Fibroblast of lung (primary cell): ENCODE data around the gene HYAL1. TPM values are rescaled to one million over a fixed set of nuclear protein-coding genes. Genes with fewer than 3 reads are reported as not detected.

Experiments
- DNase-seq, 2 donors: peaks; one replicate each; pipeline versions ENCODE4 v3.0.0 to v3.0.0-alpha.2; 2010; ENCODE audit warnings: low read depth in 2 of 2
- H2AFZ ChIP-seq: 2 replicates; pipeline ENCODE4 v1.5.1; 2012; ENCODE audit warnings: low read length, control low read depth, inconsistent platforms
- H3K27ac ChIP-seq: 2 replicates; pipeline ENCODE4 v1.5.1; 2011; ENCODE audit warnings: low read length, control low read depth; ENCODE audit not compliant: insufficient read depth
- H3K27me3 ChIP-seq: 2 replicates; pipeline ENCODE4 v1.5.1; 2011; ENCODE audit warnings: mild to moderate bottlenecking, low read length; ENCODE audit not compliant: control insufficient read depth, insufficient read depth
- H3K36me3 ChIP-seq: 2 replicates; pipeline ENCODE4 v1.5.1; 2011; ENCODE audit warnings: low read length; ENCODE audit not compliant: control insufficient read depth, insufficient read depth
- H3K4me1 ChIP-seq: 2 replicates; pipeline ENCODE4 v1.5.1; 2011; ENCODE audit warnings: low read length; ENCODE audit not compliant: control insufficient read depth, insufficient read depth; ENCODE audit errors: extremely low read depth
- H3K4me2 ChIP-seq: 2 replicates; pipeline ENCODE4 v1.5.1; 2011; ENCODE audit warnings: low read length, control low read depth; ENCODE audit not compliant: insufficient read depth; ENCODE audit errors: extremely low read depth
- H3K4me3 ChIP-seq, 4 experiments: fragments of 200-600 bp in 1 of 4; sonication (generic) in 1 of 4; replicated peaks in 1 of 4; 2 replicates each; pipeline ENCODE4 v1.5.1; 2011 to 2016; ENCODE audit warnings: low read length in 4 of 4, low read depth in 3 of 4, mild to moderate bottlenecking in 3 of 4, control low read depth in 2 of 4, inconsistent platforms in 1 of 4, mixed read lengths in 1 of 4; ENCODE audit not compliant: insufficient read depth in 1 of 4; ENCODE audit errors: control extremely low read depth in 1 of 4
- H3K79me2 ChIP-seq: 2 replicates; pipeline ENCODE4 v1.5.1; 2012; ENCODE audit warnings: mild to moderate bottlenecking, low read length, inconsistent platforms; ENCODE audit not compliant: control insufficient read depth, insufficient read depth
- H3K9ac ChIP-seq: 2 replicates; pipeline ENCODE4 v1.5.1; 2011; ENCODE audit warnings: mild to moderate bottlenecking, low read length, control low read depth; ENCODE audit not compliant: insufficient read depth
- H3K9me3 ChIP-seq: 2 replicates; pipeline ENCODE4 v1.5.1; 2012; ENCODE audit warnings: low read depth, low read length; ENCODE audit not compliant: control insufficient read depth, insufficient read depth
- H4K20me1 ChIP-seq: 2 replicates; pipeline ENCODE4 v1.5.1; 2011; ENCODE audit warnings: low read length; ENCODE audit not compliant: control insufficient read depth, insufficient read depth; ENCODE audit errors: extremely low read depth
- CTCF ChIP-seq, 2 donors: IDR thresholded peaks in 1 of 2; conservative IDR thresholded peaks in 1 of 2; 1 replicate in 1 of 2; 2 replicates in 1 of 2; pipeline ENCODE4 v1.5.1; 2011 to 2012; ENCODE audit warnings: low read length in 2 of 2, control low read depth in 1 of 2, inconsistent platforms in 1 of 2, low read depth in 1 of 2, mild to moderate bottlenecking in 1 of 2
- EZH2 ChIP-seq: IDR thresholded peaks from 2 replicates; pipeline ENCODE4 v1.5.1; 2012; ENCODE audit warnings: low read length, control low read depth, mild to moderate bottlenecking; ENCODE audit errors: missing control alignments
- polyA plus RNA-seq, 2 donors: library from polyadenylated mRNA; depleted of rRNA in 1 of 2; stranded (reverse) in 1 of 2; unstranded in 1 of 2; fragments of >200 nt; gene quantifications; 2 replicates each; pipeline ENCODE4 v1.2.1, GENCODE V29; 2011 to 2012; ENCODE audit warnings: missing spikeins in 1 of 2
- total RNA-seq: library from RNA; depleted of rRNA; stranded (reverse); fragments of >200 nt; gene quantifications from 2 replicates; pipeline ENCODE4 v1.2.1, GENCODE V29; 2014

HYAL1 gene
- total and polyA plus RNA-seq, 2 donors (not counting 1 experiment from before 2014, with no cell fraction given): 1.3 to 2.5 TPM

- Histone ChIP-seq H3K27me3 (no peaks in the 10 kb centered on the region), H2AFZ (peak overlapping the region; percentile 60), H3K4me1 (peaks cover 15% of the 10 kb centered on the region), H3K27ac (peak overlapping the region; percentile 82), H3K36me3 (peaks cover 2% of the 10 kb centered on the region), H3K9me3 (no peaks in the 10 kb centered on the region), H3K4me2 (peak overlapping the region; percentile 89), H3K9ac (peak overlapping the region; percentile 68), H4K20me1 (no peaks in the 10 kb centered on the region), H3K79me2 (no peaks in the 10 kb centered on the region), H3K4me3 (peak overlapping the region; percentile 39 to 60 (median 48))
- TF ChIP-seq EZH2: no peak
- no peak for TF ChIP-seq CTCF (conservative IDR thresholded peaks at IDR 0.05 in 1 of 2, IDR thresholded peaks at IDR 0.05 in 1 of 2; ENCODE audit: low read depth in 1 of 2, low read length in 2 of 2)
- peak in 1 of 2 donors; percentile 57 for DNase-seq
Observed at GRCh38 chr3:50299929-50300680, 3.3 kb downstream of the HYAL1 start.

GRCh38 chr3:50299638-50299928 lies 3.8 kb downstream of the HYAL1 start:
- peak overlapping the region; percentile 39 to 60 (median 48) for H3K4me3 ChIP-seq
- TF ChIP-seq CTCF (conservative IDR thresholded peaks at IDR 0.05 in 1 of 2, IDR thresholded peaks at IDR 0.05 in 1 of 2; ENCODE audit: low read depth in 1 of 2, low read length in 2 of 2): no peak
- no peak for TF ChIP-seq EZH2
- peak overlapping the region; percentile 68 for H3K9ac ChIP-seq
- no peak for DNase-seq
- no peaks in the 10 kb centered on the region for H3K27me3 ChIP-seq
- peaks cover 15% of the 10 kb centered on the region for H3K4me1 ChIP-seq
- no peaks in the 10 kb centered on the region for H3K9me3 ChIP-seq
- H3K27ac ChIP-seq: peak overlapping the region; percentile 82
- peak overlapping the region; percentile 89 for H3K4me2 ChIP-seq
- peaks cover 2% of the 10 kb centered on the region for H3K36me3 ChIP-seq
- H3K79me2 ChIP-seq: no peaks in the 10 kb centered on the region
- peak overlapping the region; percentile 60 for H2AFZ ChIP-seq
- H4K20me1 ChIP-seq: no peaks in the 10 kb centered on the region

GRCh38 chr3:50298836-50299637 lies 4.3 kb downstream of the HYAL1 start, which contains the start of the genes HYAL3 and NAA80:
Gene HYAL3 (minus strand): TSS chr3:50299405. CDS start chr3:50295602, 3,803 bp downstream.
Gene NAA80 (minus strand): TSS chr3:50299405. CDS start chr3:50297463, 1,942 bp downstream.
- peak; percentile 99 to 100 for DNase-seq
- Histone ChIP-seq H3K4me2 (peak within 1 kb of the TSS; percentile 93), H3K79me2 (no peaks in the 10 kb centered on the region), H3K27ac (peak within 1 kb of the TSS; percentile 92), H3K36me3 (peaks cover 2% of the 10 kb centered on the region), H3K27me3 (no peaks in the 10 kb centered on the region), H2AFZ (peak within 1 kb of the TSS; percentile 96), H3K9me3 (no peaks in the 10 kb centered on the region), H3K4me3 (peak within 1 kb of the TSS; percentile 65 to 92 (median 88)), H3K9ac (peak within 1 kb of the TSS; percentile 84), H4K20me1 (no peaks in the 10 kb centered on the region), H3K4me1 (peaks cover 15% of the 10 kb centered on the region)
- TF ChIP-seq CTCF (conservative IDR thresholded peaks at IDR 0.05 in 1 of 2, IDR thresholded peaks at IDR 0.05 in 1 of 2; ENCODE audit: low read depth in 1 of 2, low read length in 2 of 2) (peak in 1 of 2 donors; percentile 2), EZH2 (no peak)
